Neuronal stem cell (in vitro differentiated cells): Measurements from ENCODE around the gene HS3ST1. TPM values are rescaled to one million over a fixed set of nuclear protein-coding genes. Genes with fewer than 3 reads are reported as not detected.

Source experiments
- DNase-seq: peaks from one replicate; pipeline ENCODE4 v3.0.0-alpha.2; 2013; ENCODE audit warnings: low spot score
- H2AFZ ChIP-seq: one replicate; pipeline ENCODE4 v1.6.1; 2013; ENCODE audit warnings: mild to moderate bottlenecking, low read length, inconsistent platforms
- H2AK5ac ChIP-seq: 2 replicates; pipeline ENCODE4 v1.6.1; 2013; ENCODE audit warnings: low read depth, mild to moderate bottlenecking, inconsistent platforms, low read length, moderate library complexity, mixed read lengths
- H2BK120ac ChIP-seq: 2 replicates; pipeline ENCODE4 v1.6.1; 2013; ENCODE audit warnings: low read depth, mild to moderate bottlenecking, inconsistent platforms, low read length, moderate library complexity, mixed read lengths
- H2BK12ac ChIP-seq: one replicate; pipeline ENCODE4 v1.6.1; 2013; ENCODE audit warnings: low read length, inconsistent platforms
- H2BK15ac ChIP-seq: 2 replicates; pipeline ENCODE4 v1.6.1; 2013; ENCODE audit warnings: mild to moderate bottlenecking, low read length, inconsistent platforms, mixed read lengths
- H2BK5ac ChIP-seq: one replicate; pipeline ENCODE4 v1.6.1; 2013; ENCODE audit warnings: inconsistent platforms, mild to moderate bottlenecking, low read length, moderate library complexity
- H3K14ac ChIP-seq: one replicate; pipeline ENCODE4 v1.6.1; 2013; ENCODE audit warnings: low read length, inconsistent platforms
- H3K18ac ChIP-seq: 2 replicates; pipeline ENCODE4 v1.6.1; 2013; ENCODE audit warnings: low read length, inconsistent platforms
- H3K23ac ChIP-seq: 2 replicates; pipeline ENCODE4 v1.6.1; 2013; ENCODE audit warnings: low read depth, mild to moderate bottlenecking, mixed read lengths, low read length, inconsistent platforms; ENCODE audit not compliant: poor library complexity
- H3K27ac ChIP-seq: replicated peaks from 3 replicates; pipeline ENCODE4 v1.5.1; 2013; ENCODE audit warnings: low read length, inconsistent platforms
- H3K27me3 ChIP-seq, 3 experiments: 2 replicates each; pipeline ENCODE4 v1.6.1; 2013; ENCODE audit warnings: low read length in 3 of 3, mild to moderate bottlenecking in 2 of 3, inconsistent platforms in 1 of 3, low read depth in 1 of 3, mixed read lengths in 1 of 3, moderate library complexity in 1 of 3; ENCODE audit not compliant: control insufficient read depth in 3 of 3, insufficient read depth in 3 of 3
- H3K36me3 ChIP-seq, 2 donors: replicated peaks in 1 of 2; 2 replicates each; pipeline ENCODE4 v1.6.1; 2013; ENCODE audit warnings: low read length in 2 of 2; ENCODE audit not compliant: control insufficient read depth in 2 of 2, insufficient read depth in 2 of 2
- H3K4ac ChIP-seq: 2 replicates; pipeline ENCODE4 v1.6.1; 2013; ENCODE audit warnings: inconsistent platforms, mild to moderate bottlenecking, low read length, moderate library complexity
- H3K4me1 ChIP-seq, 2 donors: 1 replicate in 1 of 2; 2 replicates in 1 of 2; pipeline ENCODE4 v1.6.1; 2013; ENCODE audit warnings: low read length in 2 of 2, low read depth in 1 of 2; ENCODE audit not compliant: control insufficient read depth in 2 of 2, insufficient read depth in 1 of 2
- H3K4me2 ChIP-seq: one replicate; pipeline ENCODE4 v1.6.1; 2013; ENCODE audit warnings: mild to moderate bottlenecking, low read length, inconsistent platforms; ENCODE audit not compliant: insufficient read depth, poor library complexity, severe bottlenecking
- H3K4me3 ChIP-seq, 2 donors: 2 replicates each; pipeline ENCODE4 v1.5.1; 2013; ENCODE audit warnings: low read length in 2 of 2, mild to moderate bottlenecking in 2 of 2, inconsistent platforms in 1 of 2, moderate library complexity in 1 of 2
- H3K79me1 ChIP-seq: one replicate; pipeline ENCODE4 v1.6.1; 2013; ENCODE audit warnings: low read depth, mild to moderate bottlenecking, inconsistent platforms, low read length, moderate library complexity
- H3K9ac ChIP-seq: one replicate; pipeline ENCODE4 v1.6.1; 2013; ENCODE audit warnings: mild to moderate bottlenecking, low read depth, low read length, inconsistent platforms; ENCODE audit not compliant: poor library complexity
- H3K9me3 ChIP-seq, 2 donors: replicated peaks in 1 of 2; 2 replicates each; pipeline versions ENCODE3 to v1.6.1; 2013; ENCODE audit warnings: low read length in 2 of 2, mild to moderate bottlenecking in 2 of 2, inconsistent platforms in 1 of 2, low read depth in 1 of 2, mixed read lengths in 1 of 2, moderate library complexity in 1 of 2; ENCODE audit not compliant: control insufficient read depth in 2 of 2, insufficient read depth in 1 of 2
- H4K8ac ChIP-seq: one replicate; pipeline ENCODE4 v1.6.1; 2013; ENCODE audit warnings: low read depth, mild to moderate bottlenecking, inconsistent platforms, low read length, moderate library complexity
- H4K91ac ChIP-seq: one replicate; pipeline ENCODE4 v1.6.1; 2013; ENCODE audit warnings: low read length, low read depth, mild to moderate bottlenecking, inconsistent platforms; ENCODE audit not compliant: poor library complexity
- WGBS, 2 donors: extraction: QIAGEN DNeasy Blood & Tissue Kit; methylation state at CpG; one replicate each; pipeline ENCODE4 v1.1.7; 2013; ENCODE audit warnings: missing lambda C conversion rate in 2 of 2, mixed read lengths in 1 of 2; ENCODE audit not compliant: insufficient read length in 2 of 2, insufficient replicate concordance in 1 of 2; ENCODE audit errors: extremely low coverage in 2 of 2; 5-methylcytosine and 5-hydroxymethylcytosine counted together
- small RNA-seq: library from polyadenylated mRNA; stranded (forward); fragments of <200 nt; extraction: miRNeasy Mini kit (QIAGEN cat#:217004); gene quantifications from one replicate; pipeline ENCODE3, GENCODE V24; 2013; ENCODE audit not compliant: insufficient read depth

HS3ST1 gene

DNA sequence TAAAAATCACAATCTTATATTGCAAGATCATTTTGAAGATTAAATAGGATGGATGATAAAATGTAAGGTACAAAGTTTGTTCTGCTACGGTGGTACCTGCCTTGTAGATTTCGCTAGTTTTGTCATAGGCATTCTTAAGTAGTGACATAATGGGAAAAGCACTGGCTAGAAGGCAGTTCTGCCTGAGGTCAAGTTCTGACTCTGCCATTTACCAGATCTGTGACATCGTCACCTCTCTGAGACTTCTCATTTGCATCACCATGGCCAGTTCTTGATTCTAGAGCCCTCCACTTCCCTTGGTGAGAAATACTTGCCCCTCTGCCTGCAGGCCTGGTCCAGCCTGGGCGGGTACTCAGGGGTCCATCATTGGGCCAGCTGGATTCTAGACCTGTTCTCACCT, 85.2 kb downstream of the HS3ST1 start:
- Histone ChIP-seq H3K27ac (no peak overlapping the region), H3K79me1 (no peaks in the 10 kb centered on the region), H3K36me3 (no peaks in the 10 kb centered on the region), H2AK5ac (no peak overlapping the region), H3K23ac (no peak overlapping the region), H4K91ac (no peak overlapping the region), H3K18ac (no peak overlapping the region), H3K4me1 (peaks cover 2 to 4% of the 10 kb centered on the region in 2 donors), H3K9me3 (no peaks in the 10 kb centered on the region), H2BK12ac (no peak overlapping the region), H2AFZ (no peak overlapping the region), H2BK15ac (no peak overlapping the region), H2BK120ac (no peak overlapping the region), H4K8ac (no peak overlapping the region), H2BK5ac (no peak overlapping the region), H3K4me2 (no peak overlapping the region), H3K4ac (no peak overlapping the region), H3K4me3 (no peak overlapping the region), H3K9ac (no peak overlapping the region), H3K14ac (no peak overlapping the region), H3K27me3 (peaks cover 0 to 7% (median 0%) of the 10 kb centered on the region in 3 experiments)
- no peak for DNase-seq
- WGBS, 2 donors: no CpG with 5 or more reads among the region's 4 CpGs

Small RNA genes within 50 kb of the gene (small RNA-seq; reads per million reads assigned to genes)
- gene MIR572 (not detected), gene RNA5SP156 (not detected)
